ENCODE data around the gene PLAU. TPM values are rescaled to one million over a fixed set of nuclear protein-coding genes. Genes with fewer than 3 reads are reported as not detected.

PLAU gene
- total and polyA plus RNA-seq, 2 experiments from 2014 or later, result 13.3 to 17.5 TPM

DNA sequence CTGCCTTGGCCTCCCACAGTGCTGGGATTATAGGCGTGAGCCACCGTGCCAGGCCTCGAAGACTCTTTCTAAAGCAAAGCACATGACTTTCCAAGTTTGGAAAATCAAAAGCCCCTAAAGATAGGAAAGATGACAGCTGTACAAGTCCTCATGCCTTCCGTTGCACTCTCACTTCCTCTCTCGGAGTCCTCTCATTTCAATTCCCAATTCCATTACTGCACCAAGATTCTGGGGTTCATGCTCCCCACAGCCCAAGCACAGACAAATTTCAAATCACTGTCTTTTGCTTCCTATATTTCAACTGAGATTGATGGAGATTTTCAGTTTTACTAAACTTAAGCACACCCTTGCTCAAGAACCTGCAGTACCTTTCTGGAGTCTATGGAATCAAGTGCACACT lies 10.9 kb upstream of the PLAU start:
- Mint-ChIP-seq H3K36me3 (ENCODE audit: low read depth) (no peaks in the 10 kb centered on the region), H3K4me1 (peaks cover 4% of the 10 kb centered on the region; the same call in 1 of the 3 replicates), H3K4me3 (no peak overlapping the region), H3K9me3 (no peaks in the 10 kb centered on the region), H3K27ac (no peak overlapping the region), H3K27me3 (ENCODE audit: insufficient read depth, low read depth, poor library complexity) (peaks cover 6% of the 10 kb centered on the region)
- TF ChIP-seq CREB1 (CRISPR knock-in tag; IDR thresholded peaks at IDR 0.05; ENCODE audit: low read depth), result no peak
- TF ChIP-seq ZNF331 (CRISPR knock-in tag; IDR thresholded peaks at IDR 0.05; ENCODE audit: low read depth), result no peak
- TF ChIP-seq, protein P1, sequence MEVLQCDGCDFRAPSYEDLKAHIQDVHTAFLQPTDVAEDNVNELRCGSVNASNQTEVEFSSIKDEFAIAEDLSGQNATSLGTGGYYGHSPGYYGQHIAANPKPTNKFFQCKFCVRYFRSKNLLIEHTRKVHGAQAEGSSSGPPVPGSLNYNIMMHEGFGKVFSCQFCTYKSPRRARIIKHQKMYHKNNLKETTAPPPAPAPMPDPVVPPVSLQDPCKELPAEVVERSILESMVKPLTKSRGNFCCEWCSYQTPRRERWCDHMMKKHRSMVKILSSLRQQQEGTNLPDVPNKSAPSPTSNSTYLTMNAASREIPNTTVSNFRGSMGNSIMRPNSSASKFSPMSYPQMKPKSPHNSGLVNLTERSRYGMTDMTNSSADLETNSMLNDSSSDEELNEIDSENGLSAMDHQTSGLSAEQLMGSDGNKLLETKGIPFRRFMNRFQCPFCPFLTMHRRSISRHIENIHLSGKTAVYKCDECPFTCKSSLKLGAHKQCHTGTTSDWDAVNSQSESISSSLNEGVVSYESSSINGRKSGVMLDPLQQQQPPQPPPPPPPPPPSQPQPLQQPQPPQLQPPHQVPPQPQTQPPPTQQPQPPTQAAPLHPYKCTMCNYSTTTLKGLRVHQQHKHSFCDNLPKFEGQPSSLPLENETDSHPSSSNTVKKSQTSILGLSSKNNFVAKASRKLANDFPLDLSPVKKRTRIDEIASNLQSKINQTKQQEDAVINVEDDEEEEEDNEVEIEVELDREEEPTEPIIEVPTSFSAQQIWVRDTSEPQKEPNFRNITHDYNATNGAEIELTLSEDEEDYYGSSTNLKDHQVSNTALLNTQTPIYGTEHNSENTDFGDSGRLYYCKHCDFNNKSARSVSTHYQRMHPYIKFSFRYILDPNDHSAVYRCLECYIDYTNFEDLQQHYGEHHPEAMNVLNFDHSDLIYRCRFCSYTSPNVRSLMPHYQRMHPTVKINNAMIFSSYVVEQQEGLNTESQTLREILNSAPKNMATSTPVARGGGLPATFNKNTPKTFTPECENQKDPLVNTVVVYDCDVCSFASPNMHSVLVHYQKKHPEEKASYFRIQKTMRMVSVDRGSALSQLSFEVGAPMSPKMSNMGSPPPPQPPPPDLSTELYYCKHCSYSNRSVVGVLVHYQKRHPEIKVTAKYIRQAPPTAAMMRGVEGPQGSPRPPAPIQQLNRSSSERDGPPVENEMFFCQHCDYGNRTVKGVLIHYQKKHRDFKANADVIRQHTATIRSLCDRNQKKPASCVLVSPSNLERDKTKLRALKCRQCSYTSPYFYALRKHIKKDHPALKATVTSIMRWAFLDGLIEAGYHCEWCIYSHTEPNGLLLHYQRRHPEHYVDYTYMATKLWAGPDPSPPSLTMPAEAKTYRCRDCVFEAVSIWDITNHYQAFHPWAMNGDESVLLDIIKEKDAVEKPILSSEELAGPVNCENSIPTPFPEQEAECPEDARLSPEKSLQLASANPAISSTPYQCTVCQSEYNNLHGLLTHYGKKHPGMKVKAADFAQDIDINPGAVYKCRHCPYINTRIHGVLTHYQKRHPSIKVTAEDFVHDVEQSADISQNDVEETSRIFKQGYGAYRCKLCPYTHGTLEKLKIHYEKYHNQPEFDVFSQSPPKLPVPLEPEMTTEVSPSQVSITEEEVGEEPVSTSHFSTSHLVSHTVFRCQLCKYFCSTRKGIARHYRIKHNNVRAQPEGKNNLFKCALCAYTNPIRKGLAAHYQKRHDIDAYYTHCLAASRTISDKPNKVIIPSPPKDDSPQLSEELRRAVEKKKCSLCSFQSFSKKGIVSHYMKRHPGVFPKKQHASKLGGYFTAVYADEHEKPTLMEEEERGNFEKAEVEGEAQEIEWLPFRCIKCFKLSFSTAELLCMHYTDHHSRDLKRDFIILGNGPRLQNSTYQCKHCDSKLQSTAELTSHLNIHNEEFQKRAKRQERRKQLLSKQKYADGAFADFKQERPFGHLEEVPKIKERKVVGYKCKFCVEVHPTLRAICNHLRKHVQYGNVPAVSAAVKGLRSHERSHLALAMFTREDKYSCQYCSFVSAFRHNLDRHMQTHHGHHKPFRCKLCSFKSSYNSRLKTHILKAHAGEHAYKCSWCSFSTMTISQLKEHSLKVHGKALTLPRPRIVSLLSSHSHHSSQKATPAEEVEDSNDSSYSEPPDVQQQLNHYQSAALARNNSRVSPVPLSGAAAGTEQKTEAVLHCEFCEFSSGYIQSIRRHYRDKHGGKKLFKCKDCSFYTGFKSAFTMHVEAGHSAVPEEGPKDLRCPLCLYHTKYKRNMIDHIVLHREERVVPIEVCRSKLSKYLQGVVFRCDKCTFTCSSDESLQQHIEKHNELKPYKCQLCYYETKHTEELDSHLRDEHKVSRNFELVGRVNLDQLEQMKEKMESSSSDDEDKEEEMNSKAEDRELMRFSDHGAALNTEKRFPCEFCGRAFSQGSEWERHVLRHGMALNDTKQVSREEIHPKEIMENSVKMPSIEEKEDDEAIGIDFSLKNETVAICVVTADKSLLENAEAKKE (CRISPR knock-in tag; IDR thresholded peaks at IDR 0.05), result no peak
- TF ChIP-seq STAT1 (IDR thresholded peaks at IDR 0.05; ENCODE audit: unreplicated experiment), result no peak
- no peak for TF ChIP-seq NANOG (IDR thresholded peaks at IDR 0.05; ENCODE audit: borderline replicate concordance)
- TF ChIP-seq, protein P2, sequence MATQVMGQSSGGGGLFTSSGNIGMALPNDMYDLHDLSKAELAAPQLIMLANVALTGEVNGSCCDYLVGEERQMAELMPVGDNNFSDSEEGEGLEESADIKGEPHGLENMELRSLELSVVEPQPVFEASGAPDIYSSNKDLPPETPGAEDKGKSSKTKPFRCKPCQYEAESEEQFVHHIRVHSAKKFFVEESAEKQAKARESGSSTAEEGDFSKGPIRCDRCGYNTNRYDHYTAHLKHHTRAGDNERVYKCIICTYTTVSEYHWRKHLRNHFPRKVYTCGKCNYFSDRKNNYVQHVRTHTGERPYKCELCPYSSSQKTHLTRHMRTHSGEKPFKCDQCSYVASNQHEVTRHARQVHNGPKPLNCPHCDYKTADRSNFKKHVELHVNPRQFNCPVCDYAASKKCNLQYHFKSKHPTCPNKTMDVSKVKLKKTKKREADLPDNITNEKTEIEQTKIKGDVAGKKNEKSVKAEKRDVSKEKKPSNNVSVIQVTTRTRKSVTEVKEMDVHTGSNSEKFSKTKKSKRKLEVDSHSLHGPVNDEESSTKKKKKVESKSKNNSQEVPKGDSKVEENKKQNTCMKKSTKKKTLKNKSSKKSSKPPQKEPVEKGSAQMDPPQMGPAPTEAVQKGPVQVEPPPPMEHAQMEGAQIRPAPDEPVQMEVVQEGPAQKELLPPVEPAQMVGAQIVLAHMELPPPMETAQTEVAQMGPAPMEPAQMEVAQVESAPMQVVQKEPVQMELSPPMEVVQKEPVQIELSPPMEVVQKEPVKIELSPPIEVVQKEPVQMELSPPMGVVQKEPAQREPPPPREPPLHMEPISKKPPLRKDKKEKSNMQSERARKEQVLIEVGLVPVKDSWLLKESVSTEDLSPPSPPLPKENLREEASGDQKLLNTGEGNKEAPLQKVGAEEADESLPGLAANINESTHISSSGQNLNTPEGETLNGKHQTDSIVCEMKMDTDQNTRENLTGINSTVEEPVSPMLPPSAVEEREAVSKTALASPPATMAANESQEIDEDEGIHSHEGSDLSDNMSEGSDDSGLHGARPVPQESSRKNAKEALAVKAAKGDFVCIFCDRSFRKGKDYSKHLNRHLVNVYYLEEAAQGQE (IDR thresholded peaks at IDR 0.05; ENCODE audit: unreplicated experiment), result no peak
- TF ChIP-seq, protein P3, sequence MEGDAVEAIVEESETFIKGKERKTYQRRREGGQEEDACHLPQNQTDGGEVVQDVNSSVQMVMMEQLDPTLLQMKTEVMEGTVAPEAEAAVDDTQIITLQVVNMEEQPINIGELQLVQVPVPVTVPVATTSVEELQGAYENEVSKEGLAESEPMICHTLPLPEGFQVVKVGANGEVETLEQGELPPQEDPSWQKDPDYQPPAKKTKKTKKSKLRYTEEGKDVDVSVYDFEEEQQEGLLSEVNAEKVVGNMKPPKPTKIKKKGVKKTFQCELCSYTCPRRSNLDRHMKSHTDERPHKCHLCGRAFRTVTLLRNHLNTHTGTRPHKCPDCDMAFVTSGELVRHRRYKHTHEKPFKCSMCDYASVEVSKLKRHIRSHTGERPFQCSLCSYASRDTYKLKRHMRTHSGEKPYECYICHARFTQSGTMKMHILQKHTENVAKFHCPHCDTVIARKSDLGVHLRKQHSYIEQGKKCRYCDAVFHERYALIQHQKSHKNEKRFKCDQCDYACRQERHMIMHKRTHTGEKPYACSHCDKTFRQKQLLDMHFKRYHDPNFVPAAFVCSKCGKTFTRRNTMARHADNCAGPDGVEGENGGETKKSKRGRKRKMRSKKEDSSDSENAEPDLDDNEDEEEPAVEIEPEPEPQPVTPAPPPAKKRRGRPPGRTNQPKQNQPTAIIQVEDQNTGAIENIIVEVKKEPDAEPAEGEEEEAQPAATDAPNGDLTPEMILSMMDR (conservative IDR thresholded peaks at IDR 0.05; ENCODE audit: low read depth in 2 of 2), result no peak
- TF ChIP-seq EZH2 (IDR thresholded peaks at IDR 0.05; ENCODE audit: low read depth, unreplicated experiment), result no peak
- TF ChIP-seq ZNF114 (CRISPR knock-in tag; IDR thresholded peaks at IDR 0.05), result no peak
- TF ChIP-seq, protein P4, sequence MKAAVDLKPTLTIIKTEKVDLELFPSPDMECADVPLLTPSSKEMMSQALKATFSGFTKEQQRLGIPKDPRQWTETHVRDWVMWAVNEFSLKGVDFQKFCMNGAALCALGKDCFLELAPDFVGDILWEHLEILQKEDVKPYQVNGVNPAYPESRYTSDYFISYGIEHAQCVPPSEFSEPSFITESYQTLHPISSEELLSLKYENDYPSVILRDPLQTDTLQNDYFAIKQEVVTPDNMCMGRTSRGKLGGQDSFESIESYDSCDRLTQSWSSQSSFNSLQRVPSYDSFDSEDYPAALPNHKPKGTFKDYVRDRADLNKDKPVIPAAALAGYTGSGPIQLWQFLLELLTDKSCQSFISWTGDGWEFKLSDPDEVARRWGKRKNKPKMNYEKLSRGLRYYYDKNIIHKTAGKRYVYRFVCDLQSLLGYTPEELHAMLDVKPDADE (IDR thresholded peaks at IDR 0.05), result no peak
- no peaks in the 10 kb centered on the region; the same call in 1 of the 2 replicates for H3K4me1 ChIP-seq (ENCODE audit: insufficient read depth)
- no peak overlapping the region for H3K27ac ChIP-seq (ENCODE audit: low read depth)
- ATAC-seq (no peak), DNase-seq (ENCODE audit: low spot score) (no peak)
- no peak overlapping the region for H3K4me2 ChIP-seq
- no peak overlapping the region for H3K4me3 ChIP-seq
- H3K79me2 ChIP-seq (replicated peaks; ENCODE audit: insufficient read depth), result no peaks in the 10 kb centered on the region
- no peaks in the 10 kb centered on the region for H3K9me2 ChIP-seq (ENCODE audit: insufficient read depth)
- no peaks in the 10 kb centered on the region for H3K36me3 ChIP-seq (ENCODE audit: insufficient read depth)
- no peaks in the 10 kb centered on the region for H3K27me3 ChIP-seq (ENCODE audit: insufficient read depth)
- H2AFZ ChIP-seq, result no peak overlapping the region
- no peaks in the 10 kb centered on the region for H3F3A ChIP-seq (replicated peaks; ENCODE audit: low read depth)
- no peaks in the 10 kb centered on the region for H4K20me1 ChIP-seq (replicated peaks; ENCODE audit: insufficient read depth)
